WTC11 (cell line): ENCODE data around the gene AQP12A.

Experiments
- CTCF ChIP-seq: fragments of 200-600 bp; IDR thresholded peaks from 2 replicates; pipeline ENCODE4 v1.8.0; 2022; ENCODE audit warnings: antibody characterized with exemption
- NR1H2 ChIP-seq: sonication (generic); formaldehyde crosslinking; IDR thresholded peaks from 2 replicates; pipeline ENCODE4 v1.9.0; 2021; ENCODE audit warnings: mild to moderate bottlenecking, moderate library complexity, missing genetic modification reagents
- ZBTB21 ChIP-seq: sonication (generic); formaldehyde crosslinking; IDR thresholded peaks from 2 replicates; pipeline ENCODE4 v1.8.1; 2023; ENCODE audit warnings: mild to moderate bottlenecking, missing genetic modification reagents, borderline replicate concordance

DNA sequence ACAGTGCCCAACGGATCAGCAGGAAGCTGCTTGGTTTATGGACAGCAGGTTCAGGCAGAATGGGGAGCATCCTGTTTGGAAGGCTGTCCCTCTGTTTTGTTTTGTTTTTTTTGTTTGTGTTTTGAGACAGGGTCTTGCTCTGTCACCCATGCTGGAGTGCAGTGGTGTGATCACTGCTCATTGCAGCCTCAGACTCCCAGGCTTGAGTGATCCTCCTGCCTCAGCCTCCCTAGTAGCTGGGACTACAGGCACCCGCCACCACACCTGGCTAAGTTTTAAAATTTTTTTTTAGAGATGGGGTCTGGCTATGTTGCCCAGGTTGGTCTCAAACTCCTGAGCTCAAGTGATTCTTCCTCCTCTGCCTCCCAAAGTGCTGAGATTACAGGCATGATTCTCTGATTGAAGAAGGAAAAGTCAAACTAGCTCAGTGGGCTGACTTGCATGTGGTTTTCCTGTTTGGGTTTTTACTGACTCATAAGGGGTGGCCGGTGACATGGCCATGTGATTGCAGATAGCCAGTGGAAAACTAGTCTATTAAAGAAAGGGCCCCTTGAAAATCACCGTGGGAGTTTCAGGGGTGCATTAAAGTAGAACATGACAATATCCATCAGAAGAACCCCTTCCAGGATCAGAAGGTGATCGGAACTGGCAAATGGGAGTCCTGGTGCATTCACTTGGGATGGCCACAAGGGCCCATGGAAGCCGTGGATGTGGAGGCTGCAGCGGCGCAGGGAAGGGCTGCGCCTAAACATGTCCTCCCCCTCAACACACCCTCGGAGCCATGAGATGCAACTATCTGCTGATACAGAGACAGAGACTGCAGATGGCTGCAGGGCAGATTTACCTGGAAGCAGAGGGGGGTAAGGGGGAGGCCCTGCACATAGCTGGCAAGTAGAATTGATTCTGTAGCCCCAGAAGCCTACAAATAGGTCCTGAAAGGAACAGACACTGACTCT lies 35.5 kb upstream of the AQP12A start:
- TF ChIP-seq ZBTB21 (CRISPR knock-in tag) (no peak), NR1H2 (CRISPR knock-in tag) (no peak), CTCF (no peak)
